ENCODE results near the gene SIK3. TPM values are rescaled to one million over a fixed set of nuclear protein-coding genes. Genes with fewer than 3 reads are reported as not detected.

SIK3 gene
- total and polyA plus RNA-seq, 2 experiments from 2014 or later, result 6.1 to 33.9 TPM

DNA sequence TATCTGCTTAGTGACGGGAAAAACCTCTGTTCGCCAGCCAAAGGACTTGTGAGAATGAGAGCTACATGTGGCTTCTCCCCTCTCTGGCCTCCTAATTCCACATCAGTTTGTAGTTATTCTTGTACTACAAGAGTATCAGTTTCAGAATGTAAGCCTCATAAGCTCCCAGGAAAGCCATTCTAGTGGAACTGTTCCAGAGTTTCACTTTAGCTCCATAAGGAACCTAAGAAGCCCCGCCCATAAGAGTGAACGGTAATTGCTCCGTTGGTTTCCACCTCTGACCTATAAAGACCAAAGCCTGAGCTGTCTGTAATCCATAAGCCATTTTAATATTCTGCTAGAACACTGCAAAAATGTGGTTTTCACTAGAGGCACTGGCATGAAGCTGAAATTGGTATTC is 53.0 kb downstream of the SIK3 start (continued):
- TF ChIP-seq, protein P1, sequence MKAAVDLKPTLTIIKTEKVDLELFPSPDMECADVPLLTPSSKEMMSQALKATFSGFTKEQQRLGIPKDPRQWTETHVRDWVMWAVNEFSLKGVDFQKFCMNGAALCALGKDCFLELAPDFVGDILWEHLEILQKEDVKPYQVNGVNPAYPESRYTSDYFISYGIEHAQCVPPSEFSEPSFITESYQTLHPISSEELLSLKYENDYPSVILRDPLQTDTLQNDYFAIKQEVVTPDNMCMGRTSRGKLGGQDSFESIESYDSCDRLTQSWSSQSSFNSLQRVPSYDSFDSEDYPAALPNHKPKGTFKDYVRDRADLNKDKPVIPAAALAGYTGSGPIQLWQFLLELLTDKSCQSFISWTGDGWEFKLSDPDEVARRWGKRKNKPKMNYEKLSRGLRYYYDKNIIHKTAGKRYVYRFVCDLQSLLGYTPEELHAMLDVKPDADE (IDR thresholded peaks at IDR 0.05), result no peak
- TF ChIP-seq, protein P2, sequence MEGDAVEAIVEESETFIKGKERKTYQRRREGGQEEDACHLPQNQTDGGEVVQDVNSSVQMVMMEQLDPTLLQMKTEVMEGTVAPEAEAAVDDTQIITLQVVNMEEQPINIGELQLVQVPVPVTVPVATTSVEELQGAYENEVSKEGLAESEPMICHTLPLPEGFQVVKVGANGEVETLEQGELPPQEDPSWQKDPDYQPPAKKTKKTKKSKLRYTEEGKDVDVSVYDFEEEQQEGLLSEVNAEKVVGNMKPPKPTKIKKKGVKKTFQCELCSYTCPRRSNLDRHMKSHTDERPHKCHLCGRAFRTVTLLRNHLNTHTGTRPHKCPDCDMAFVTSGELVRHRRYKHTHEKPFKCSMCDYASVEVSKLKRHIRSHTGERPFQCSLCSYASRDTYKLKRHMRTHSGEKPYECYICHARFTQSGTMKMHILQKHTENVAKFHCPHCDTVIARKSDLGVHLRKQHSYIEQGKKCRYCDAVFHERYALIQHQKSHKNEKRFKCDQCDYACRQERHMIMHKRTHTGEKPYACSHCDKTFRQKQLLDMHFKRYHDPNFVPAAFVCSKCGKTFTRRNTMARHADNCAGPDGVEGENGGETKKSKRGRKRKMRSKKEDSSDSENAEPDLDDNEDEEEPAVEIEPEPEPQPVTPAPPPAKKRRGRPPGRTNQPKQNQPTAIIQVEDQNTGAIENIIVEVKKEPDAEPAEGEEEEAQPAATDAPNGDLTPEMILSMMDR (conservative IDR thresholded peaks at IDR 0.05; ENCODE audit: low read depth in 2 of 2), result no peak
- no peak for TF ChIP-seq NANOG (IDR thresholded peaks at IDR 0.05; ENCODE audit: borderline replicate concordance)
- no peak for TF ChIP-seq JUNB (IDR thresholded peaks at IDR 0.05; ENCODE audit: unreplicated experiment)
- TF ChIP-seq STAT1 (IDR thresholded peaks at IDR 0.05; ENCODE audit: unreplicated experiment), result no peak
- TF ChIP-seq POLR2AphosphoS5 (IDR thresholded peaks at IDR 0.05; ENCODE audit: low read depth), result no peak
- no peak for TF ChIP-seq CREB1 (CRISPR knock-in tag; IDR thresholded peaks at IDR 0.05; ENCODE audit: low read depth)

DNA sequence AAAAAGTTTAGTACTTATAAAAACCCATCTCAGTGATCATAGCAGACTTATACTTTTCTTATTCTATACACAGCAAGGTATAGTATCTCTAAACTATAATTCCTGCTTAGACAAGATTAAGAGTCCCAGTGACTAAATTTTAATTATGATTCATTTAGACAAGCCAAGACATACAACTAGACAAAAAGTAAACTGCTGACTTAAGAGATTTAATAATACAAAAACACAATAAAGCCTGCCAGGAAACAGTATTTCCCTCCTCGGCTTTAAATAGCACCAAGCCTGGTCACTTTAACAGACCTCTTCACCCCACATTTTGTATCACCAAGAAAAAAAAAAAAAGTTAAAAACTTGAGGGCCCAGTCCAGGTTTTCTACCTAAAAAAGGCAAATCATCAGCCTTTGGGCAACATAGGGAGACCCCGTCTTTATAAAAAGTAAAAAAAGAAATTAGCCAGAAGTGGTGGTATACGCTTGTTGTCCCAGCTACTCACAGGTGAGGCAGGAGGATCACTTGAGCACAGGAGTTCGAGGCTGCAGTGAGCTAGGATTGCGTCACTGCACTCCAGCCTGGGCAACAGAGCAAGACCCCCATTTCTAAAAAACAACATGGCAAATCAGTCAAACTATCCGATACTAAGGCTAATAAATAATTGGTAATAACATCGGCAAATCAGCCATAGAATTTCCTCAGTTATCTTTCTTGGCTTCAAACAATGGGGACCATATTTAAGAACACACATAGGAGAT is 53.8 kb downstream of the SIK3 start:
- no peaks in the 10 kb centered on the region for H3K9me3 Mint-ChIP-seq
- Histone ChIP-seq H3K4me3 (no peak overlapping the region), H3K9me2 (ENCODE audit: insufficient read depth) (no peaks in the 10 kb centered on the region), H3K4me1 (ENCODE audit: insufficient read depth) (peaks cover 7% of the 10 kb centered on the region; the same call in 1 of the 2 replicates), H3K79me2 (replicated peaks; ENCODE audit: insufficient read depth) (peaks cover 70% of the 10 kb centered on the region), H4K20me1 (replicated peaks; ENCODE audit: insufficient read depth) (peaks cover 24% of the 10 kb centered on the region), H3F3A (replicated peaks; ENCODE audit: low read depth) (no peaks in the 10 kb centered on the region), H3K4me2 (no peak overlapping the region), H3K27me3 (ENCODE audit: insufficient read depth) (no peaks in the 10 kb centered on the region), H3K36me3 (ENCODE audit: insufficient read depth) (no peaks in the 10 kb centered on the region), H3K27ac (ENCODE audit: low read depth) (no peak overlapping the region), H2AFZ (no peak overlapping the region)
- peaks cover 10% of the 10 kb centered on the region; the same call in 2 of the 3 replicates for H3K4me1 Mint-ChIP-seq
- H3K27ac Mint-ChIP-seq, result no peak overlapping the region
- TF ChIP-seq EZH2phosphoT487 (IDR thresholded peaks at IDR 0.05; ENCODE audit: unreplicated experiment), result no peak
- TF ChIP-seq ZNF114 (CRISPR knock-in tag; IDR thresholded peaks at IDR 0.05), result no peak
- TF ChIP-seq STAT1 (IDR thresholded peaks at IDR 0.05; ENCODE audit: unreplicated experiment), result no peak
- TF ChIP-seq, protein P2 (conservative IDR thresholded peaks at IDR 0.05; ENCODE audit: low read depth in 2 of 2), result no peak
- TF ChIP-seq ZNF331 (CRISPR knock-in tag; IDR thresholded peaks at IDR 0.05; ENCODE audit: low read depth), result no peak
- TF ChIP-seq NANOG (IDR thresholded peaks at IDR 0.05; ENCODE audit: borderline replicate concordance), result no peak
- no peaks in the 10 kb centered on the region for H3K36me3 Mint-ChIP-seq (ENCODE audit: low read depth)
- H3K4me3 Mint-ChIP-seq, result no peak overlapping the region
- DNase-seq (ENCODE audit: low spot score) (no peak), ATAC-seq (no peak)
- no peaks in the 10 kb centered on the region for H3K27me3 Mint-ChIP-seq (ENCODE audit: insufficient read depth, low read depth, poor library complexity)

Measured in GM23338 (cell line).